Measurements from ENCODE around the gene GLA.

DNA sequence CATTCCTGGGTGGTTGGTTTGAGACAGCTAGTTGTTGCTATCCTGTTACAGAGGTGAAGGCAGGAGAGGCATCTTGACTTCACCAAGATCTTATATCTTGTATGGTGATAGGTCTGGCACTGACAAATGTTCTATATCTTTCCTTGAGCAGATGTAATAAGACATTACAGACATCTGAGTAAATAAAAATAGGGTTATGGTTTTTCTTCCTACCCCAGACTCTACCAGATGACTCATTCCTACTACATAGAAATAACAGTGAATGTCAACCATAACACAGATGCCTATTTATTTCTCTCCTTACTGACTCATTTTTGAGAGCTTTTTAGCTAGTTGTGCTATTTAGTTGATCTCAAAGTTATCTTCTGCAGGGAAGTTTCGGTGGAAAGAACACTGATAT lies 22.2 kb upstream of the GLA start:
- TF ChIP-seq POLR2A (IDR thresholded peaks at IDR 0.05): no peak
- TF ChIP-seq EP300 (IDR thresholded peaks at IDR 0.05): no peak
